OCI-LY1 (cell line): ENCODE data around the gene C9orf72.

Experiments used
- H2AFZ ChIP-seq: fragments of 200-600 bp; sonication (generic), shearing (Covaris generic); 2 replicates; pipeline ENCODE4 v1.6.0; 2014; ENCODE audit warnings: antibody characterized with exemption, mild to moderate bottlenecking, low read length
- H3F3A ChIP-seq: fragments of 200-600 bp; sonication (generic), shearing (Covaris generic); 2 replicates; pipeline ENCODE4 v1.6.0; 2014; ENCODE audit warnings: mild to moderate bottlenecking, antibody characterized with exemption, low read length, moderate library complexity; ENCODE audit not compliant: insufficient read depth
- H3K27ac ChIP-seq: fragments of 200-600 bp; sonication (generic); 2 replicates; pipeline ENCODE4 v1.5.1; 2014; ENCODE audit warnings: low read length, mixed run types, mild to moderate bottlenecking, low read depth; ENCODE audit not compliant: poor library complexity, severe bottlenecking
- H3K27me3 ChIP-seq: fragments of 200-600 bp; sonication (generic); 2 replicates; pipeline ENCODE4 v1.6.0; 2014; ENCODE audit warnings: antibody characterized with exemption, mild to moderate bottlenecking, low read length, moderate library complexity; ENCODE audit not compliant: insufficient read depth
- H3K36me3 ChIP-seq: fragments of 200-600 bp; sonication (generic); 2 replicates; pipeline ENCODE4 v1.6.1; 2014; ENCODE audit warnings: mild to moderate bottlenecking, antibody characterized with exemption, low read length, moderate library complexity, mixed read lengths; ENCODE audit not compliant: insufficient read depth
- H3K4me1 ChIP-seq: fragments of 200-600 bp; sonication (generic); 2 replicates; pipeline ENCODE4 v1.5.1; 2014; ENCODE audit warnings: mild to moderate bottlenecking, low read length, moderate library complexity; ENCODE audit not compliant: insufficient read depth, severe bottlenecking
- H3K4me2 ChIP-seq: fragments of 200-600 bp; sonication (generic), shearing (Covaris generic); 2 replicates; pipeline ENCODE4 v1.6.1; 2014; ENCODE audit warnings: low read length
- H3K4me3 ChIP-seq: fragments of 200-600 bp; sonication (generic); 2 replicates; pipeline ENCODE4 v1.5.1; 2014; ENCODE audit warnings: low read length, low read depth, mild to moderate bottlenecking, mixed read lengths; ENCODE audit not compliant: poor library complexity, severe bottlenecking
- H3K79me2 ChIP-seq: fragments of 200-600 bp; shearing (Covaris generic); 2 replicates; pipeline ENCODE4 v1.6.1; 2016; ENCODE audit warnings: mixed run types, low read length, mixed read lengths; ENCODE audit not compliant: insufficient read depth
- H3K9ac ChIP-seq: fragments of 200-600 bp; sonication (generic), shearing (Covaris generic); 2 replicates; pipeline ENCODE4 v1.6.1; 2014; ENCODE audit warnings: mild to moderate bottlenecking, low read length, mixed read lengths
- H3K9me2 ChIP-seq: fragments of 200-600 bp; sonication (generic), shearing (Covaris generic); 2 replicates; pipeline ENCODE4 v1.6.1; 2014; ENCODE audit warnings: low read depth, mild to moderate bottlenecking, low read length, mixed read lengths
- H3K9me3 ChIP-seq: fragments of 200-600 bp; shearing (Covaris generic); 2 replicates; pipeline ENCODE4 v1.6.1; 2014; ENCODE audit warnings: low read length, mixed read lengths
- H4K20me1 ChIP-seq: fragments of 200-600 bp; sonication (generic), shearing (Covaris generic); 2 replicates; pipeline ENCODE4 v1.6.0; 2016; ENCODE audit warnings: mild to moderate bottlenecking, low read length; ENCODE audit not compliant: insufficient read depth
- EZH2 ChIP-seq: fragments of 200-600 bp; sonication (generic), shearing (Covaris generic); IDR thresholded peaks from 2 replicates; pipeline ENCODE4 v1.8.0; 2017; ENCODE audit warnings: borderline replicate concordance, mixed run types, mild to moderate bottlenecking, antibody characterized with exemption, low read length, moderate library complexity, mixed read lengths
- TF ChIP-seq, protein P1 (sequence below): fragments of 200-600 bp; sonication (generic), shearing (Covaris generic); IDR thresholded peaks from 2 replicates; pipeline ENCODE4 v1.5.1; 2017; ENCODE audit warnings: mild to moderate bottlenecking, antibody characterized with exemption, low read length, moderate library complexity, mixed read lengths

The C9orf72 gene

DNA sequence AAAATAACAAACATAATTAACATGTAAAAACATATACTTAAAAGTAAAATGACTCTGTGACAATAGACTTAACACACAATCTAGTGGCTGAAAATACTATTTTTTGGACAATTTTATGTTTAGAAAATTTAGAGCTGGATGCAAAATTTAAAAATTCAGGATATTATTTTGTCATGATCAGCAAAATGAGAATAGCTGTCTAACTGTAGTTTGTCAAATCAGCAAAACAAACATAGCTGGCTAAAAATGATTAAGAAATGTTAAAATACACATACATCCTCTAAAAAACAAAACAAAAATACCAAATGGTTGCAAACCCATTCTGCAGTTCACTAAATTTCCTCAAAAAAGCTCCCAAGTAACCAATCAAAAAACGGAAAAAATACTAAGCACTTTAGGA, 18.6 kb downstream of the C9orf72 start:
- TF ChIP-seq EZH2: no peak
- TF ChIP-seq, protein P1, sequence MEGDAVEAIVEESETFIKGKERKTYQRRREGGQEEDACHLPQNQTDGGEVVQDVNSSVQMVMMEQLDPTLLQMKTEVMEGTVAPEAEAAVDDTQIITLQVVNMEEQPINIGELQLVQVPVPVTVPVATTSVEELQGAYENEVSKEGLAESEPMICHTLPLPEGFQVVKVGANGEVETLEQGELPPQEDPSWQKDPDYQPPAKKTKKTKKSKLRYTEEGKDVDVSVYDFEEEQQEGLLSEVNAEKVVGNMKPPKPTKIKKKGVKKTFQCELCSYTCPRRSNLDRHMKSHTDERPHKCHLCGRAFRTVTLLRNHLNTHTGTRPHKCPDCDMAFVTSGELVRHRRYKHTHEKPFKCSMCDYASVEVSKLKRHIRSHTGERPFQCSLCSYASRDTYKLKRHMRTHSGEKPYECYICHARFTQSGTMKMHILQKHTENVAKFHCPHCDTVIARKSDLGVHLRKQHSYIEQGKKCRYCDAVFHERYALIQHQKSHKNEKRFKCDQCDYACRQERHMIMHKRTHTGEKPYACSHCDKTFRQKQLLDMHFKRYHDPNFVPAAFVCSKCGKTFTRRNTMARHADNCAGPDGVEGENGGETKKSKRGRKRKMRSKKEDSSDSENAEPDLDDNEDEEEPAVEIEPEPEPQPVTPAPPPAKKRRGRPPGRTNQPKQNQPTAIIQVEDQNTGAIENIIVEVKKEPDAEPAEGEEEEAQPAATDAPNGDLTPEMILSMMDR: no peak
- H3K36me3 ChIP-seq: peaks cover 48% of the 10 kb centered on the region
- no peaks in the 10 kb centered on the region for H3K9me3 ChIP-seq
- no peaks in the 10 kb centered on the region for H3K79me2 ChIP-seq
- no peak overlapping the region for H3K4me3 ChIP-seq
- no peaks in the 10 kb centered on the region for H3K9me2 ChIP-seq
- no peaks in the 10 kb centered on the region for H4K20me1 ChIP-seq
- no peaks in the 10 kb centered on the region for H3K27me3 ChIP-seq
- no peak overlapping the region for H3K4me2 ChIP-seq
- no peak overlapping the region for H3K27ac ChIP-seq
- H3K4me1 ChIP-seq: no peaks in the 10 kb centered on the region
- H3F3A ChIP-seq: no peaks in the 10 kb centered on the region
- no peak overlapping the region for H3K9ac ChIP-seq
- no peak overlapping the region for H2AFZ ChIP-seq

DNA sequence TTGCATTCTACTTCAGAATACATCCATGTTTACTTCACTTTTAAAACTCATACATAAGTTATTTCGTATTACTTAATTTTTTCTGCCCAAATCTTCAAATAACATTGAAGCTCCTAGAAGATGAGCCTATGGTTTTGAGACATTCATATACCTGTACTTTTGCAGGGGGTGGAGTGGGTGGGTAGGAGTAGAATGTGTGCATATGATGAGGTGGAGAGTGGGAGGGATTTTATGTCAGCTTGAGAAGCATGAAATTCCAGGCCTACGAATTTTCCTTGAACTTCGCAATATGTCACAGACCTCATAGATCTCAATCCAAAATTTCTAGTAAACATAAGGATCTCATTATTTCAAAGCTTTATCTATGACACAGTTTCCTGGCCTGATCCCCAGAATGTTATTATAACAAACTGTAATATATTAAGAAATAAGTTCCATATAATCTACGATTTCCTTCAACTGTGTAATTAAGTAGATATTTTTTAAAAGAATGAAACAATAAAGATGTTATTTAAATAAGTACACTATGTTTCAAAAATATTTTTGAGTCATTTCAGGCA, 24.0 kb downstream of the C9orf72 start:
- H3K36me3 ChIP-seq: peaks cover 26% of the 10 kb centered on the region
- no peaks in the 10 kb centered on the region for H4K20me1 ChIP-seq
- H3K4me2 ChIP-seq: no peak overlapping the region
- H3K27ac ChIP-seq: no peak overlapping the region
- no peak for TF ChIP-seq EZH2
- TF ChIP-seq, protein P1: no peak
- no peak overlapping the region for H3K4me3 ChIP-seq
- no peak overlapping the region for H3K9ac ChIP-seq
- H3K9me2 ChIP-seq: no peaks in the 10 kb centered on the region
- H2AFZ ChIP-seq: no peak overlapping the region
- H3K79me2 ChIP-seq: no peaks in the 10 kb centered on the region
- H3K27me3 ChIP-seq: no peaks in the 10 kb centered on the region
- H3K9me3 ChIP-seq: no peaks in the 10 kb centered on the region
- H3F3A ChIP-seq: no peaks in the 10 kb centered on the region
- no peaks in the 10 kb centered on the region for H3K4me1 ChIP-seq

DNA sequence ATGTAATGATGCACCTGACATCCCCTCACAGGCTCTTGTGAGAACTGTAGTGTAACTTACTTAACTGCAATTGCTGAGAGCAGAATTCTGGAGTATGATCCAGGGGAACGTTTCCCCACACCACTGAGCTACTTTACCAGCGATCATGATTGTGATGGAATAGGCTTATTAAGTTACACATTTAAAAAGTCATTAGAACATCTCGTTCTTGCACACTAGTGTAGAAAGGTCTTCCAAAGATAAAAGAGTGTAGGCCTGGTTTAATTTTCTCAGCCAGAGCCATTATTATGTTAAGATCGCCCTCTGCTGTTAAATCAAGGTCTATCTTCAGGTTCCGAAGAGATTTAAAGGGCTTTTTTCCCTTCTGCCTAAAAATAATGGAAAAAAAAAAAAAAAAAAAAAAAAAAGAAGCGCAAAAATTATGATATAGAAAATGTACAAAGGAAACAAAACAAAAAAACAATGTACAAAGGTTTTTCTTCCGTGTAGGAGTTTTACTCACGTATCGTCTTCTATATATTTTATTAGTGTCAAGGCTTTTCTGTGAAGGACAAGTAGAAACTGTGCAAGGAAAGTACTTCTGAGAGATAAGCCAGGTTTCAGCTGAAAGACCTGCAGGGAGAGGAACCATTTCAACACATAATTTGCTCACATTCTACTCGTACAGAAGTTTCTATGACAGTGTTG, 25.1 kb downstream of the C9orf72 start:
- no peak for TF ChIP-seq EZH2
- TF ChIP-seq, protein P1: peak; percentile 41; the same call in 1 of the 2 replicates

More for the DNA sequence above, 25.1 kb downstream of the C9orf72 start:
- no peak overlapping the region for H3K27ac ChIP-seq
- no peaks in the 10 kb centered on the region for H3K9me2 ChIP-seq
- H3K4me3 ChIP-seq: no peak overlapping the region
- H4K20me1 ChIP-seq: no peaks in the 10 kb centered on the region
- H2AFZ ChIP-seq: no peak overlapping the region
- H3K27me3 ChIP-seq: no peaks in the 10 kb centered on the region
- H3K4me2 ChIP-seq: no peak overlapping the region
- H3K9me3 ChIP-seq: no peaks in the 10 kb centered on the region
- H3K36me3 ChIP-seq: peaks cover 15% of the 10 kb centered on the region
- H3K4me1 ChIP-seq: no peaks in the 10 kb centered on the region
- no peak overlapping the region for H3K9ac ChIP-seq
- H3K79me2 ChIP-seq: no peaks in the 10 kb centered on the region
- no peaks in the 10 kb centered on the region for H3F3A ChIP-seq
